ENCODE results near the gene INPP5A.
"Not testable (repeated sequence)": the region's sequence is repeated elsewhere in the genome, so short reads cannot be mapped to it uniquely, and the experiment has no call there.

Gene INPP5A, protein sequence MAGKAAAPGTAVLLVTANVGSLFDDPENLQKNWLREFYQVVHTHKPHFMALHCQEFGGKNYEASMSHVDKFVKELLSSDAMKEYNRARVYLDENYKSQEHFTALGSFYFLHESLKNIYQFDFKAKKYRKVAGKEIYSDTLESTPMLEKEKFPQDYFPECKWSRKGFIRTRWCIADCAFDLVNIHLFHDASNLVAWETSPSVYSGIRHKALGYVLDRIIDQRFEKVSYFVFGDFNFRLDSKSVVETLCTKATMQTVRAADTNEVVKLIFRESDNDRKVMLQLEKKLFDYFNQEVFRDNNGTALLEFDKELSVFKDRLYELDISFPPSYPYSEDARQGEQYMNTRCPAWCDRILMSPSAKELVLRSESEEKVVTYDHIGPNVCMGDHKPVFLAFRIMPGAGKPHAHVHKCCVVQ

DNA sequence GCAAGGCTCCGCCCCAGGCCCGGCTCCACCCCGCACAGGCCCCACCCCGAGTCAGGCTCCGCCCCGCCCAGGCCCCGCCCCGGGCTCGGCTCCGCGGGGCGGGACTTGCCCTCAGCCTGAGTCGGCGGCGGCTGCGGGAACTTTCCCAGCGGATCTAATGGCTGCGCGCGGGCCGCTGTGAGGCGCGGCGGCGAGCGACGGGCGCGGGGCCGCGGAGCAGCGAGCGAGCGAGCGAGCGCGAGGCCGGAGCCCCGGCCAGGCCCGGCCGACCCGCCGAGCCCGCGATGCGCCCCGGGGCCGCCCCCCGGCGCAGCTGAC lies at the start of gene INPP5A:
Gene INPP5A (plus strand): TSS at position 104 of the 318 bp plus-strand sequence. CDS start 310 bp downstream, outside the sequence.
- no peak for DNase-seq (ENCODE audit: extremely low spot score)
- TF ChIP-seq, protein P1, sequence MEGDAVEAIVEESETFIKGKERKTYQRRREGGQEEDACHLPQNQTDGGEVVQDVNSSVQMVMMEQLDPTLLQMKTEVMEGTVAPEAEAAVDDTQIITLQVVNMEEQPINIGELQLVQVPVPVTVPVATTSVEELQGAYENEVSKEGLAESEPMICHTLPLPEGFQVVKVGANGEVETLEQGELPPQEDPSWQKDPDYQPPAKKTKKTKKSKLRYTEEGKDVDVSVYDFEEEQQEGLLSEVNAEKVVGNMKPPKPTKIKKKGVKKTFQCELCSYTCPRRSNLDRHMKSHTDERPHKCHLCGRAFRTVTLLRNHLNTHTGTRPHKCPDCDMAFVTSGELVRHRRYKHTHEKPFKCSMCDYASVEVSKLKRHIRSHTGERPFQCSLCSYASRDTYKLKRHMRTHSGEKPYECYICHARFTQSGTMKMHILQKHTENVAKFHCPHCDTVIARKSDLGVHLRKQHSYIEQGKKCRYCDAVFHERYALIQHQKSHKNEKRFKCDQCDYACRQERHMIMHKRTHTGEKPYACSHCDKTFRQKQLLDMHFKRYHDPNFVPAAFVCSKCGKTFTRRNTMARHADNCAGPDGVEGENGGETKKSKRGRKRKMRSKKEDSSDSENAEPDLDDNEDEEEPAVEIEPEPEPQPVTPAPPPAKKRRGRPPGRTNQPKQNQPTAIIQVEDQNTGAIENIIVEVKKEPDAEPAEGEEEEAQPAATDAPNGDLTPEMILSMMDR (IDR thresholded peaks at IDR 0.05; ENCODE audit: control extremely low read depth, extremely low read depth, low read depth, missing control alignments): no peak
- CTCF ChIA-PET: no interaction called here
- POLR2A ChIA-PET: no interaction called here

- no peak for DNase-seq (ENCODE audit: extremely low spot score)
- CTCF ChIA-PET: no interaction called here
- TF ChIP-seq, protein P1 (IDR thresholded peaks at IDR 0.05; ENCODE audit: control extremely low read depth, extremely low read depth, low read depth, missing control alignments): no peak
- POLR2A ChIA-PET: no interaction called here
These were observed 49.3 kb upstream of the INPP5A start for GRCh38 chr10:132488231-132488821.

DNA sequence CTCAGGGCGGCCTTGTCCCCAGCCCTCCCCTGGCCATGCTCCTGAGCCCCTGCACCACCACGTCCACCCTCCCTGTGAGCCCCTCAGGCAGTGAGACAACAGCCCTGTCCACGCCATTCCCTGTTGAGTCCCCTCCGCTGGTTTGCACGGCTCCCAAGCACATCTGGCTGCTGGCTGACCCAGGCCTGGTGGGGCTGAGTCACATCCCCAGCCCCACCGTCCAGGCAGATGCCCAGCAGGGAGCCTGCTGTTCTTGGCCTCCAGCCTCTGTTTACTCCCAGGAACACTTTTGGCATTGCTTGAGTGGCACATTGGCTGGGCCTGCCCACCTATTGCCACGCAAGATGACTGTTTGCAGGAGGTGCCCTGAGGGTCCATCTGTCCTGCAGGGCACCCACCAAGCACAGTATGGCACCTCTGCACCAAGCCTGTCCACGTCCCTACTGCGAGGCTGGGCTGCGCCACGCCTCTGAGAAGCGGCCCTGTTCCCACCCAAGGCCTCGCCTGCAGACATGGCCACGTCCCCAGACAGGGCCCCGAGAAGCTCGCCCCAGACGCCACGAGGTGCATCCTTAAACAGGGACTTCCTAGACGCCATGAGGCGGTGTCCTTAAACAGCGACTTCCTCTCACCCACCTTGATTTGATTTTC lies 48.4 kb upstream of the INPP5A start:
- TF ChIP-seq, protein P1 (IDR thresholded peaks at IDR 0.05; ENCODE audit: control extremely low read depth, extremely low read depth, low read depth, missing control alignments): no peak
- ChIA-PET CTCF (interaction anchor here (1.1 kb wide), 1 partner anchor 28 kb away, joined by 3 read pairs; no protein-coding TSS in a partner anchor), POLR2A (no interaction called here)
- DNase-seq (ENCODE audit: extremely low spot score): no peak

- CTCF ChIA-PET: interaction anchor here (1.1 kb wide), 1 partner anchor 29 kb away, joined by 3 read pairs; no protein-coding TSS in a partner anchor
- no peak for DNase-seq (ENCODE audit: extremely low spot score)
- TF ChIP-seq, protein P1 (IDR thresholded peaks at IDR 0.05; ENCODE audit: control extremely low read depth, extremely low read depth, low read depth, missing control alignments): no peak
- POLR2A ChIA-PET: no interaction called here
These were observed 47.7 kb upstream of the INPP5A start for GRCh38 chr10:132489704-132490534.

- POLR2A ChIA-PET; DNase-seq (ENCODE audit: extremely low spot score); CTCF ChIA-PET: not testable (repeated sequence)
These were observed 46.1 kb upstream of the INPP5A start for GRCh38 chr10:132491534-132491933.

GRCh38 chr10:132492323-132493025 lies 45.1 kb upstream of the INPP5A start:
- DNase-seq (ENCODE audit: extremely low spot score): no peak
- TF ChIP-seq, protein P1 (IDR thresholded peaks at IDR 0.05; ENCODE audit: control extremely low read depth, extremely low read depth, low read depth, missing control alignments): no peak
- ChIA-PET POLR2A (no interaction called here), CTCF (no interaction called here)

Measured in GM10248 (cell line).